Dermis blood vessel endothelial cell (primary cell): ENCODE measurements around the gene IFT80. TPM values are rescaled to one million over a fixed set of nuclear protein-coding genes. Genes with fewer than 3 reads are reported as not detected.
"Not testable (repeated sequence)": the region's sequence is repeated elsewhere in the genome, so short reads cannot be mapped to it uniquely, and the experiment has no call there.

Experiments
- DNase-seq: peaks from one replicate; pipeline ENCODE4 v3.0.0; 2010
- total RNA-seq: library from RNA; depleted of rRNA; stranded (reverse); fragments of >200 nt; gene quantifications from 2 replicates; pipeline ENCODE4 v1.2.3, GENCODE V29; 2014

IFT80 gene
- total RNA-seq, 1 donor from 2014 or later = 28.6 TPM

DNA sequence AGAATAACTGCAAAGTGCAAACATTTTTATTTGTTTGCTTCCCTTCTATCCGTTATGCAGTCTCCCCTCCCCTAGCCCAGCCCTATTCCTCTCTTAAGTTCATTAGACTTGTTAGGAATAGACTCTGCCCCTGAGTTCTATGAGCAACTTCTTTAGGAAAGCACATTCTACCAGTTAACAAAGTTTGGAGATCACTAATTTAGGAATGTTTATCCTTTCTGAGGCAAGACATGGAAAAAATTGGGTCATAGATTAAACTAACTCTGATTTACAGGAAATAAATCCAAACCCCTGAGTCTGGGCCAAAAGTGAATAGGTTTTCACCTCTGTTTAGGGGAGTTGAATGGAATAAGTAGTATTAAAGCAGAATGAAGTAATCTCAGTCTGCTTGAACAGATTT is 139.4 kb downstream of the IFT80 start:
- DNase-seq = no peak

- no peak for DNase-seq
Measured at GRCh38 chr3:160257606-160258005, 141.4 kb downstream of the IFT80 start.

GRCh38 chr3:160253298-160253697 is 145.7 kb downstream of the IFT80 start:
- no peak for DNase-seq

DNA sequence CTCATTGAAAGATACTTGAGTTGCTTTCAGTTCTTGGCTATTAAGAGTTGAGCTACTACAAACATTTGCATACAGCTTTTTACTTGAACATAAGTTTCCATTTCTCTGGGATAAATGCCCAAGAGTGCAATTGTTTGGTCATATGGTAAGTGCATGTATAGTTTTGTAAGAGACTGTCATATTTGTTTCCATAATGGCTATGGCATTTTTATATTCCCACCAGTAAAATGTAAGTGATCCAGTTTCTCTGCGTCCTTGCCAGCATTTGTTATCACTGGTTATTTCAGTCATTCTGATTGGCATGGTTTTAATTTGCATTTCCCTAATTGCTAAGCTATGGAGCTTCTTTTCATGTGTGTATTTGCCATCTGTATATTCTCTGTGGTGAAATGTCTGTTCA is 151.3 kb downstream of the IFT80 start:
- no peak for DNase-seq

GRCh38 chr3:160245261-160245800 is 153.7 kb downstream of the IFT80 start:
- DNase-seq = no peak

DNA sequence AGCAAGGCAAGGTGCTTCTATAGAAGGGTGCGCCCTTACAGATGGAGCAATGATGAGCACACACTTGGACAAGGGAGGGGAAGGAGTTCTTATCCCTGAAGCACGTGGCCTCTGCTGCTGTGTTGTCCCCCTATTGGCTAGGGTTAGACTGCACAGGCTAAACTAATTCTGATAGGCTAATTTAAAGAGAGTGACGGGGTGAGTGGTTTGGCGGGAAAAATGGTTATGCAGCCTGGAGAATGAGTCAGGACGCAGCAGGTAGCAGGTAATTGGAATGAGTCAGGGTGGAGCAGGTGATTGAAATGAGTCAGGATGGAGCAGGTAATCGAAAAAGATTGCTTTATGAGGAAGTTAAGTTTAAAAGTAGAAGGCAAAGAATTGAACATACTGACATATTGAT is 158.3 kb downstream of the IFT80 start:
- not testable (repeated sequence) for DNase-seq

GRCh38 chr3:160232014-160232413 is 167.0 kb downstream of the IFT80 start:
- DNase-seq = no peak

DNA sequence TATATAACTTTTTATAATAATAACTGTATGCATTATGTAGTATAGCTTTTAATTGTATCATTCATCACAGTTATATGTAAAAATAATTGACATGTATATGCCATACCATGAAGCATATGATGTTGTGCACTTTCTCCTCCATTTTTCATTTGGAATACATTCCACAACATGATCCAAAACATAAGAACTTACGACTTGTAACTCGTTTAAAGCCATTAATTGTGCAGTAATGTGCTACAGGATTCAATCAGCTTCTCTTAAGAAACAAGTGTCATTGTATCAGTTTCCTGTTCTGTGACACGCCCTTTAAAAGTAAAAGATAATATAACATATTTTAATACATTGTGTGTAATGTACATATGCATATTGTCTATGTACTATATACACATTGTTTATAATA is 171.6 kb downstream of the IFT80 start:
- no peak for DNase-seq

- DNase-seq = peak; percentile 16
Measured at GRCh38 chr3:160226026-160226907, 172.8 kb downstream of the IFT80 start.

GRCh38 chr3:160225176-160226025 is 173.6 kb downstream of the IFT80 start, which contains the start of gene C3orf80:
TSS of gene C3orf80 (plus strand) at chr3:160225422. CDS start at chr3:160225636, 214 bp downstream.
- peak; percentile 53 for DNase-seq

DNA sequence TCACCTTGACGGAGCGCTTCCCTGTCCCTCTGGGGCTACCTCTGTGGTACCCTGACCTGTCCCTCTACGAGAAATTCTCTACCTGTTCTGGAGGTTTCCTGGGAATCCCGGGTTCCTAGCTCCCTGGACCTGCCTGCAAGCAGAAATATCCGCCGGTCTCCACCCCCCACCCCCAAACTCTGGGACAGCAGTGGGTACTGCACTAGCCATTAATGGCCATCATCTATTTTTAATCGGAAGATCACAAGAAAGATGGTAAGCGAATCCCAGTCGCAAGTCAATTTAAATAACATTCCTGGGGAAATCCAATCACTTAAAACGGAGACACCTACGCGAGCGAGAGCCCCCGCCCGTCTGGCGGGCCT is 174.2 kb downstream of the IFT80 start:
- no peak for DNase-seq

DNA sequence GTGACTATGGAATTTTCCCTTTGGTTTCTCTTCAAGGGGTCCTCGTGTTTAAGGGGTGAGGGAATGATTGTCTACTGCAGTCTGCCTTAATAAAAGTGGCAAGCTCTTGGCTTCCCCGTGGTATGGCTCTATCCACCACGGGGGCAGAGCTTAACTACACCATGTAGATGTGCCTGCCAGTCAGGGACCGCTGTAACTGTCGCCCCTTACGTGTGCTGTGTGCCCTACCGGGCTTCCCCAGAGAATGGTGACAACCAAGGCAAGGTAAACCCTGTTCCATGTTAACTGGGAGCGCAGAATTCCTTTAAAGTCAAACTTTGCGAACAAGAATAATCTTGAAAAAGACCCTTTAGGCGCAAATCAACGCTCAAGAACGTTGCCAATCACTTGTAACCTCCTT is 174.8 kb downstream of the IFT80 start:
- DNase-seq = no peak

GRCh38 chr3:160221019-160221418 is 178.0 kb downstream of the IFT80 start:
- DNase-seq = peak; percentile 39

GRCh38 chr3:160220038-160220437 is 179.0 kb downstream of the IFT80 start:
- DNase-seq = no peak

DNA sequence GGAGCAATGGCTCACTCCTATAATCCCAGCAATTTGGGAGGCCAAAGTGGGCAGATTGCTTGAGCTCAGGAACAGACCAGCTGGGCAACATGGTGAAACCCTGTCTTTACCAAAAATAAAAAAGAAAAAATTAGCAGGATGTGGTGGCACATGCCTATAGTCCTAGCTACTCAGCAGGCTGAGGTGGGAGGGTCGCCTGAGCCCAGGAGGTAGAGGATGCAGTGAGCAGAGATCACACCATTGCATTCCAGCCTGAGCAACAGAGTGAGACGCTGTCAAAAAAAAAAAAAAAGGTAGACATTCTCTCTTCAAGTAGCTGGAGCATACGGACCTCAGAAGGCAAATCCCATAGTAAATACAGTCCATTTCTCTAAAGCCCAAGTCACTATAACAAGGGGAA is 180.9 kb downstream of the IFT80 start:
- DNase-seq = no peak

DNA sequence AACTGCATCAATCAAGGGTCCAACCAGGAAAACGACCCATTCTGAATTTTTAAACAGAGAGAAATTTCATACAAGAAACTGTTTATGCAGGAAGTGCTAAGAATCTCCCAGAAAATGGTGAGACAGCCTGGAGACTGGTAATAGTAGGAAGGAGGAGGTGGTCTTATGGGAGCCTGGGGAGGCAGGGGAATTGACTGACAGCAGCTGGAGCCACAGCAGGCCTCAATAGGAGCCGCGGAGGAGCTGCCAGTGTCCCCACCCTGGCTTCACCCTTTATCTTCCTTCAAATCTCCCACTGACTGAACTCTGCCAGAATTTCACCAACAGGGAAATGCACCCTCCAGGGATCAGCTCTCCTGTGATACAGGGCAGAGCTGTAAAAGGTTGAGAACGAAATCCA is 181.3 kb downstream of the IFT80 start:
- no peak for DNase-seq

DNA sequence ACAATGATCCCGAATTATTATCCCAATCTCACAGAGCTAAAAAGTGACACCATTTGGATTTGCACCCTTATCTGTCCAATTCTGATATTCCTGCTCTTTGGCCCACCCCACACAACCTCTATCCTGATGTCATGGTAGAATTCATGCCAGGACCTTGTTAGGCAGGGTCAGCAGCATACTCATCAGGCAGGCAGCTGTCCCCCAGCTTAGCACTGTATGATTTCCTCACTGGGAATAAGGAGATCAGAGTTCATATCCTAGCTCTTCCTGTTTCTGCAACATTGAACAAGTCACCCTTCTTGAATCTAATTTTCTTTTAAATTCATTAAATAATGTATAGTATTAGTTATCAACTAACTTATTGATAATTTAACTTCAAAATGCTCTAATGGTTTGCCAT is 185.8 kb downstream of the IFT80 start:
- DNase-seq = no peak

DNA sequence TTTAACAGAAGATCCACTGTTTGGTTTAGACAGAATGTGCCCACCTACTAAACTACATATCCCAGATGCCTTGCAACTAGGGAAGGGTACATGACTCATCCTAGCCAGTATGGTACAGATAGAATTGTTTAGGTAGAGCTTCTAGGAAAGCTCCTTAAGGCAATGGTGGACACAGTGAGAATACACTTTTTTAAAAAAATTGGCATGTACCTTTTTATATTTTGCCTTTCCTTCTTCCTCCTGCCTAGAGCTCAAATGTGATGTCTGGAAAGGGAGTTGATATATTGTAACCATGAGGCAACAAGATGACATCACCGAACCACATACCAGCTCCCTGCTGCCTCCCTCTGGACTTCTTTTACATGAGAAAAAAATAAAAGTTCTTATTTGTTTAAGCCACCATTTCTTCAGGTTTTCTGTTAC is 188.2 kb downstream of the IFT80 start:
- DNase-seq = peak; percentile 40

GRCh38 chr3:160210341-160210740 is 188.7 kb downstream of the IFT80 start:
- DNase-seq = no peak
